Measurements from ENCODE around the gene HSPH1.
A peak's percentile ranks its signal among the peaks of the same experiment; 100 is the strongest.

HSPH1 gene

DNA sequence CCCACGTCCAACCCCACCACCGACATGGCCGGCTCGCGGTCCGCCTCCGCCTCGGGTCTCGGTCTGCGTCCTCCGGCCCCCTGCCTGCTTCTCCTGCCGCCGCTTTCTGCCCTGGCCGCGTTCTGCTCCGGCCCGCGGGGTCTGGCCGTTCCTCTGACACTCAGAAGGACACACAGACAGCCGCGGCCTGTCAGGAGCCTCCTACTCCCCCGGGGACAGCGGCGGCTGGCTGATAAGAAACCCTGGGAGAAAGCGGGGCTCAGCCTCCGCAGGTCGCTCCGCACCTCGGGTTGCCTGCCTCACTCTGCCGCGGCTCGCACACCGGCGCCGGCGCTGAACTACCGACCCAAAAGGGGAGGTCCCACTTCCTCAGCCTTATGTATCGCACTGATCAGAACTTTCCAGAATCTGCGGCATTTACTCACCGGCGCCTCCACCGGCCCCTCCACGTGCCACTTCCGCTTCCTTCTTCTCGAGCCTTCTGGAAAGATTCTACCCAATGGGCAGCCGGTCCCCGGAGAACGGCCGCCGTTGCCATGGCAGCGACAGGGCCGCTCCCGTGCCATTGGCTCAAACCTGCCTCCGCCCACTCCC lies at the start of gene HSPH1:
TSS of gene HSPH1 (minus strand) at position 348 of the 594 bp plus-strand sequence. CDS start at position 26, 322 bp downstream.
- peak; percentile 99 to 100 (median 100) for DNase-seq

DNA sequence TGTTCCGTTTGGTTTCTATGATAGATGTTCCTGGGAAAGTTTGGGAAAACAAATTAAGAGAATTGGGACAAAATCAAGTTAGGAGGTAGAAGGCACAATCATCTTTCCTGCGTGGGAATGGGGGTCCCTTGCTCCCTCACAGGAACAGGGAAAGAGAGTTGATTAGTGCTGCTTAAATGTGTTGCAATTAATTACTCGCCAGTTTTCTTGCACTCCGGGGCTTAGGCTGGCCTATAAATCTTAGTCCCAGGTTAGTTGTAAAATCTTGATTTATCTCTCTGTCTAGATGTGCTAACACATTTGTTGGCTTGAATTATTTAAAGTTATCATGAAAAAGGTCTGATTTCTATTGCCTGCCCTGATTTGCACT lies 48.1 kb upstream of the HSPH1 start:
- DNase-seq, result no peak

DNA sequence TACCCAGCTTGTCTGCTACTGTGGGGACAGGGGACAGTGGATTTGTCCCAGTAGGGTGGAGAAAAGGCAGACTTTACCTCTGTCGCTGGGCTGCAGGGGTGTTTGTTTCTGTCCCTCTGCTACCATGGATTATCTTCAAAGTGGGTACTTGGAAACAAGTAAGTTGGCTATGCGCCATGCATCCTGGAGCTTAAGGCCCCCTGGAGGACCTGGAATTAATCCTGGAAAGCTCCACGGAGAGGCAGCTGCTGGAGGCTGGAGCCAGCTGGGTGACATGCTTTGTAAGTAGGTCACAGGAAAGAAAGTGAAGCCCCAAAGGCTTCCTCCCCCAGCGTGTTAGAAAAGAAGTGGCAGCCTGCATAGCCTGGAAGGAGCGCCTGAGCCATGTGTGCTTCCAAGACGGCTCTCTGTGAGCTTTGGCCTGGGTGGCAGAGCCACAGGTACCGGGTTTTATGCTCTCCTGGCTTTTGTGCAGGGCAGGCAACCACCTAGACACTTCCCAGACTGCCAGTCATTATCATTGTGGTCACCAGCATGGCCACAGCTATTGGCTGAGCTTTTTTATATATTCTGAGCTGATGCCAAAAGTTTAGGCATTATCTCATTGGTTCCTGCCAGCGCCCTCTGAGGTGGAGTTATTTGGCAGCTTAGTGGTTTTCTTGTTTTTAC lies 47.6 kb upstream of the HSPH1 start:
- no peak for DNase-seq

DNA sequence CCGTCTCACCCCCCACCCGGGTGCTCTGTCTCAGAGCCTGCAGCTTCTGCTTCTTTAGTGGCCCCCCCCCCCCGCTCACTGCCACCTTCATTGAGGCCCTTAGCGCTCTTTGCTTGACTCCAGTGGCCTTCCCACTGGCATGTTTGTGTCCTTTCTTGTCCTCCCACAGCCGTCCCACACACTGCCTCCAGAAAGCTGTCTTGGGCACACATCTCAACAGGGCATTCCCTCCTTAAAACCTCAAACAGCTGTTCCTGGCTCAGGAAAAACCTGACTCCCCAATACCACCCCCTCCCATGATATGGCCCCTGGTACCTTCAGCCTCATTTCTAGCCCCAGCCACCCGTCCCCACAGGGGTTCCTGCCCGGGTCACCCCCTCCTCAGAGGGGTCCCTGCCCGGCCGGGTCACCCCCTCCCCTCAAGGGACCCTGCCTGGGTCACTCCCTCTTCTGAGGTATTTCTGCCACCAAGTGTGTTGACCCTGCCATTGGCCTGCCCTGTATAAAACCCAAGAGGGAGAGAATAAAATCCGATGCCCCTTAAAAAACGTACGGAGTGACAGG lies 46.9 kb upstream of the HSPH1 start:
- DNase-seq, result no peak

DNA sequence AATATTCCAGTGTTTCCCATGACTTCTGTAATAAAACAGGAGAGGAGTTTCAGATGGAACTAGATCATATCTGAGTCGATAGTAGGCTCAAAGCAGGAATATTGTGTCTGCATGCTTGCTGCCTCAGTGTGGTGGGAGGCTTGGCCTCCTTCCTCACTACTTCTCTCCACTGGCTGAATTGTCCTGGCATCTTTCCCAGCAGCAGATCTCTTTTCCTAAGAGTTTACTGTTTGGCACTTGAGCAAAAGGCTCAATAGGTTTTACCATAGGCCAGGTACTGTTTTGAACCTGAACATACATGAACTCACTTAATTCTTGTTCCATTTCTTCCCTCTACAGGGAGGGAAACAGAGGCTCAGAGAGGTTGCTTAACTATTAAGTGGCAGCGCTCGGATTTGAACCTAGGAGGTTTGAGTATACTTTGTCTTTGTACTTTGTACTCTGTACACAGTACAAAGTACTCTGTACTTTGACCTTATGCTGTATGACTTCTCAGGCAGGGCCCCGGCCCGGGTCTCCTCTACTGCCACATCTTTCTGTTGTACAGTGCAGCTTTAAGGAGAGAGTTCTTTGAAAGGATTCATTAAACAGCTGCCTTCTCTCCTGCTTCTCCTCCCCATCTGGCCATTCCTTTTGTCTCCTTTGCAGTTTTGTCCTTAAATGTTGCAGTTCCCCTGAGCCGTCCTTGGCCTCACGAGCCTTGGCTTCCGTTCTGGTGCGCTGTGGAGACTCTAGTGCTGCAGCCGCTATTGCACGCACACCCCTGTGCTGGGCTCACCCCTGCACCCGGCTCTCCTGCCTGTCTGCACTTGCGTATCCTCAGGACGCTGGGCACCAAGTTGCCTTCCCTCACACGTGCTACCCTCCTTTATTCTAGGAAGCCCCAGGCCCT lies 46.2 kb upstream of the HSPH1 start:
- DNase-seq, result no peak

DNA sequence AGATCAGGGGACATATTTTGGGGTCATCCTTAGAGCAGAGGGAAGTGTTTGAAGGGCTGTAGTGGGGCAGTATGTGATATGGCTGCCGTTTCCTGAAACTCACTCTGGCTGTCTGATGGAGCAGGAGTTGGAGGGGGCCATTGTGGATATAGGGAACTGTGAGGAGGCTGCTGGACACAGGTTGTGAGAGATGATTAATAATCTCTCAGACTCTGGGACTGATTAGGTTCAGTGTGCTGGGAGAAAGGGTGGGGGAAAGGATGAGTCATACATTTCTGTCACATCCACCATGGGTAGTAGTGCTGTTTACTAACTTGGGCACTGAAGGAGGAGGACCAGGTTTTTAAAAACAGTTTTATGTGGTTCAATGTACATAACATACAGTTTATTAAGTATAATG lies 42.9 kb upstream of the HSPH1 start:
- no peak for DNase-seq

DNA sequence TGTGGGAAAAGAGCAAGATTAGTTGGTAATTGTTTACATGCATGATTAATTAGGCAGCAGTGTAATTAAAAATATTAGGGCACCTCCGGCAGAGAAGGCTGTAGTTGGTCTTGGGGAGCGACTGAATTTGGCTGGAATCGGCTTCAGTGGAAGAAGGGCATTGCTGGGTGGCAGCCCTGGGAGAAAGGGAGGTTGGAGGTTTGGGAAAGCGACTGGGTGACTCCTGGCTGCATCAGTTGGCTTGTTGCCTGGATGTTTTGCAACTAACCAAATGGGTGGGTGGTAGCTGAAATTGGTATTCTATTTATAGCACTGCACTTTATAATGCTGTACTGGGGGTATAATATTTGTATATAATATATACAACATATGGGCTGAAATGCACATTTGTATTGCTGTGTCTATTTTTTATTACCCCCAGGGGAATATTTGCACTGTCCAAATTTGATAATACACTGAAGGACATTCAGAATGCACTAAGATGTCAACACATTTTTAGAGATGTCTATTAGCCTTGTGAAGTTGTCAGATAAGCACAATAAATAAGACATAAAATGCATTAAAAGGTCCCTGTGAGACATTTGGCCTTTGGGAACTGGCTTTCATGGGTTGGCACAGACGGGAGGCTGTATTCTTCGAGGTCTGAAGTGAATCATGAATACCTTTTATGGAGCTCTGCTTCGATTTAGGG lies 39.8 kb upstream of the HSPH1 start:
- DNase-seq, result no peak

DNA sequence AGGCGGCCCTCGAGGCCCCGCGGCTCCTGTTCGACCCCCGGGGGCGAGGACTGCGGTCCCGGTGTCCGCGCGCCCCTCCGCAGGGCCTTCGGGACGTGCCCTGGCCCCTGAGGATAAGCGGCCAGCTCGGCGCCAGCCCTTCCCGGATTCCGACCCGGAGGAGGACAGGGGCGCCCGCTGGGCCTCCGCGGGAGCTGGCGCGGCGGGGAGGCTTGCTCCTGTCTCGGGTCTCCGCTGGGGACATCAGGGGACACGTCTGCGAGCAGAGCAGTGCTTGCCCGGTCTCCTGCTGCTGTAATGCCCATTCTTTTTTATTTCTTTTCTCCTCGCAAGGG lies 38.9 kb upstream of the HSPH1 start:
- peak in 4 of 6 experiments; percentile 35 to 76 (median 57) for DNase-seq

DNA sequence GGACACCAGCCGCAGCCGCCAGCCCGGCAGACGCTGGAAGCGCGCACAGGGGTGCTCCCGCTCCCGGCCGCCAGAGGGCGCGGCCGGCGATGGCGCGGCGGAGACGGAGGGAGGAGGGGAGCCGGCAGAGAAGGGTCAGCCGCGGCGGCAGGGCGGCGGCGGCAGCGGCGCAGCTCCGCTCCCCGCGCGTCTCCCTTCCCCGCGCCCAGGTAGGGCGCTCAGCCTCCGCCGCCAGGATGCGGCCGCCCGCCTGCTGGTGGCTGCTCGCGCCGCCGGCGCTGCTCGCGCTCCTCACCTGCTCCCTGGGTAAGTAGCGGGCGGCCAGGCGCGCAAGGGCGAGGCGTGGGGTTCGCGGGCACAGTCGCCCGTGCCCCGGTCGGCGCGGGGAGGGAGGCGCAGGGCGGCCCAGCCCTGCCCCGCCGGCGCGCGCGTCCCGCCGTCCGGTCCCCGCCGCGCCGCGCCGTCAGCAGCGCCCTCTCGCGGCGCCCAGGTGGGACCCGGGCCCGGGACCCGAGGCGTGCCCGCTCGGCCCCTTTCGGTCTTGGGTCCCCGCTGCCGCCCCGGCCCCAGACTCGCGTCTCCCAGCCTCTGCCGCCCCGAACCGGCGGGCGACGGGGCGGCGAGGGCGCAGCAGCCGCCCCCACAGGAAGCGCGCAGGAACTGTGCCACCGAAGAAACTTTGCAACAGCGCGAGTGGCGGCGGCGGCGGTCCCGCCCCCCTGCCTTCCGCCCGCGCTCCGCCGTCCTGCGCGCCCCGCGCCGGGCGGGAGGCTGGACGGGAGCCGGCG lies 38.3 kb upstream of the HSPH1 start, which contains the start of gene B3GLCT:
TSS of gene B3GLCT (plus strand) at position 127 of the 788 bp plus-strand sequence. CDS start at position 237, 110 bp downstream.
- DNase-seq, result peak; percentile 60 to 90 (median 78)

DNA sequence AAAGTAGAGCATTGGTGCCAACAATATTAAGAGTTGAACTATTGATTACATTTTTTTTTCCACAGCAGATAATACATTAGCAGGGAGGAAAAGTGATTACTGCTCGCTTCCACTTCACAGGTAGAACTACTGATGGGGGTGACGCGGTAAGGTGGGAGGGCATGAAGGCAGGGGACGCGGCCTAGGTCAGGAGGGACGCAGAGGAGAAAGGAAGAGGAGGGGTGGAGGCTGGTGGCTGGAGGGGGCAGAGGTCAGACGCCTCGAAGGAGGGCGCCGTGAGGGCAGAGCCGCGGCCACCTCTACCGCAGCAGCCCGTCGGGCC lies 37.8 kb upstream of the HSPH1 start:
- DNase-seq, result peak in 1 of 6 experiments; percentile 69

DNA sequence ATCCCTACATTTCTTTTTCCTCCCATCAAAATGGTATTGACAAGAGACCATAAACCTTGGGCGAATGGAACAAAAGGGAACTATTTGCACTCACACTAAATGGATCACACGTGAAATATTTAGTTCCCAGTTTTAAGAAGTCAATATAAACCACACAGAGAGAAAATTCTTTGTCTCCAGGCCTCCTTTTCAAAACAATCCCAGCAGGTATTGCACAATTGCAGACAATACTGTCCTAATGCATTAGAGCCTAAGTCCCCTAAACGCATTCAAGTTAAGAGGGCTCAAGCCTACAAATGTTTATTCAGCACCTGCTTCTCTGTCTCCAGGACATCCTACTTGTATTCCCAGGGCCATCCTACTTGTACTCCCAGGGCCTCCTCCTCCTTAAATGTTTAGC lies 36.8 kb upstream of the HSPH1 start:
- DNase-seq, result no peak

DNA sequence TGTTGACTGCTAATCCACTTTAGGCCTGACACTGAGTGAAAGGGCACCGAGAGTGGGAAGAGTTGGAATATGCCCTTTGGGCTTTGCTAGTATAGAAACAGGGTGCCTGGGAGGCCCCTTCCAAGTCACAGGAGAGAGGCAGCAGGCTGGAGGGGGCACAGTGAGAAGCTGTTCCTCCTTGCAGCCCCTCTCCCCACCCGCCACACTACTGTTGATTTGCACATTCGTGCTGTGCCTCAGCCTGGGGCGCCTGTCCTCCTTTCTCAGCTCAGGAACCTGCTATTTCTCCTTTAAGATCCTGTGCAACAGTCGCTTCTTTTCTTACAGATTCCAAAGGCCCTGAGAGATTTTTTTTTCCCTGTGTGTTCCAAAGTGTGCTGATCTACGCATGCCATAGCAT lies 35.3 kb upstream of the HSPH1 start:
- DNase-seq, result no peak

DNA sequence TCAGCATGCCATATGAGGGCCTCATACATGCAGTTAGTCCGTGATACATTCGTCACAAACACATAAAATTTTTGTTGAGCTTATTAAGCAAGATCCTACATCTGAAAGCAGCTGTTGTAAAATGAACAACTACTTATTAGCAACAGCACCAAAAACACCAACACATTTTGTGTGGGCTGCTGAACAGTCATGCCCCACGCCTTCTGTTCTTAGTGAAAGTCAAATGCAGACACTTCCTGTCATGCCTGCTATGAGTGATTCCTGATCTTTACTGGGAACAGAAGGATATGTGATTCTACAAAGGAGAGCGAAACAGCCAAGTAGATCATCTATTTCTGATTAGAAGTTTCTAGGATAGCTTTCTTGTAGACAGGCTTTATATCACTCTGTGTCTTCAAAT lies 33.9 kb upstream of the HSPH1 start:
- no peak for DNase-seq

DNA sequence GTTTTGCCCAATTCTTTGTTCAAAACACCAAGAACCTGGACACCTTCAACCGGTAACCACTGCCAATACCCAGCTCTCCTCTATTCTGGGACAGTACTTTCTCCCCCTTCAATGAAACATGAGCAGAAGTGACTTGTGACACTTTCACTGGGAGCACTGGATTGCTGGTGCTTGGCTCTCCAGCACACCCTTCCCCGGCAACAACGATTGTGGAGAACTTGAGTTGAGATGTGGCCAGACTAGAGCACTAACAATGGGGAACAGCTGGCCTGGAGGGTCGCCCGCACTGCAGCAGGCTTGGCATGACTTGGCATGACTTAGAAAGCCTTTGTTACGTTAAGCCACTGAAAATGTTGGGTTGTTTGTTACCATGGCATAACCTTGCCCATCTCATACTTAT lies 30.6 kb upstream of the HSPH1 start:
- DNase-seq, result no peak

DNA sequence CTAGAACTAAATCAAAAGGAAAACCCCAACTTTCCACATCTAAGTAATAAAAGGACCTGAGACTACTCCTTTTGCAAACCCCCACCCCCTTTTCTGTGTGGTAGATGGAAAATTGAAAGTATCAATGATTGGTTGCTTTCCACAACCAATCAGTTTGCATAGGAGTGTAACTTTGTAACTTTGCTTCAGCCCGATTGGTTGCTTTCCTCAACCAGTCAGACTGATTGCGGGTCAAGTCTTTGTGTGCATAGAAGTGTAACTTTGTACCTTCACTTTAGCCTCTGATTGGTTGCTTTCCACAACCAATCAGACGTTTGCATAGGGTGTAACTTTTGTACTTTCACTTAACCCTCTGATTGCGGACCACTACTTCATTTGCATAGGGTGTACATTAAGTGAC lies 30.0 kb upstream of the HSPH1 start:
- DNase-seq, result no peak

DNA sequence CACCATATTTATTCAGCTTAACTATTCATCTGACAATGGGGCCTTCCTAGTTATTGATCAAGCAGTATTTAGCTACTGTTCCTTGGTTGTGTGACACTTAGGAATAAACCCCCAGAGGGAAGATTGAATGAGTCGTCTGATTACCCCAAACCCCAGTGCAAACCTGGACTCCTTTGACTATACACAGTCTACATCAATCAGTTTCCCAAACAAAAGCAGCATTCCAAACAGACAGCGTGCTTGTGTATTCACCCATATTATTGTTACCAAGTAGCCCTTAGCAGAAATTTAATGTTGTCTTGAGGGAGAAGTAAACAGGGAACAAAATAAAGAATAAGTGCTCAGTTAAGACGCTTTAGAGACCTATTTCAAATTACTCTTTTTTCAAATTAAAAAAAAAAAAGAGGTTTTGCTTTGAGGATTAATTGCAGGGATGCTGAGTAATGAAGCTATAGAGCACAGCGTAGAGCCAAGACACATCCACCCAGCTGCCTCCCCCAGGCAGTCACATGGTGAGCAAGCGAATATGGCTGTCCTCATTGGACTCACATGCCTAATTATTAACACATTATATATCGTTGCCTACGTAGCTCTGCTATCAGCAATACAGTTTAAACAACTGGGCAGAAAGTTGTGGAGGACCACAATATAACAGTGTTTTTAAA lies 23.4 kb upstream of the HSPH1 start:
- DNase-seq, result no peak

DNA sequence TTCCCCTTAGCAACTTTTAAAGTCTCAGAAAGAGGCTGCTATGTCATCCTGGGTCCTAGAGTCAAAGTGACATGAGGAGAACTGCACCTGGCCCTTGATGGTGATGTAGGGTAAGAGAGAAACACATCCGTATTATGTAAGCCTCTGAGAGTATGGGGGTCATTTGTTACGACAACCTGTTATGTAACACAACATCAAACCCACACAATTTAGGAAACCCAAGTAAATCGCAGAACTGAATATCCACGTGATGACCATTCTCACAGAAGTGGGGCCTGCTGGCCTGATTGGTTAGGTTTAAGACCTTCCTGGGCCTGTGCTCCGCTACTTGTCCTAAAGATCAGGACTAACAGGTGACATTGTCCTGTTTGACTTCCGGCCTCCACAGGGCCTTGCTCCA lies 22.7 kb upstream of the HSPH1 start:
- no peak for DNase-seq

DNA sequence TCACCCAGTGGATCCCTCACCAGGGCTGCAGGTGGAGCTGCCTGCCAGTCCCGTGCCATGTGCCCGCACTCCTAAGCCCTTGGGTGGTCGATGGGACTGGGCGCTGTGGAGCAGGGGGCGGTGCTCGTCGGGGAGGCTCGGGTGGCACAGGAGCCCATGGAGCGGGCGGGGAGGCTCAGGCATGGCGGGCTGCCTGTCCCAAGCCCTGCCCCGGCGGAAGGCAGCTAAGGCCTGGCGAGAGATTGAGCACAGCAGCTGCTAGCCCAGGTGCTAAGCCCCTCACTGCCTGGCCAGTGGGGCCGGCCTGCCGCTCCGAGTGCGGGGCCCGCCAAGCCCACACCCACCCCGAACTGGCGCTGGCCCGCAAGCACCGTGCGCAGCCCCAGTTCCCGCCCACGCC lies 21.3 kb upstream of the HSPH1 start:
- no peak for DNase-seq

DNA sequence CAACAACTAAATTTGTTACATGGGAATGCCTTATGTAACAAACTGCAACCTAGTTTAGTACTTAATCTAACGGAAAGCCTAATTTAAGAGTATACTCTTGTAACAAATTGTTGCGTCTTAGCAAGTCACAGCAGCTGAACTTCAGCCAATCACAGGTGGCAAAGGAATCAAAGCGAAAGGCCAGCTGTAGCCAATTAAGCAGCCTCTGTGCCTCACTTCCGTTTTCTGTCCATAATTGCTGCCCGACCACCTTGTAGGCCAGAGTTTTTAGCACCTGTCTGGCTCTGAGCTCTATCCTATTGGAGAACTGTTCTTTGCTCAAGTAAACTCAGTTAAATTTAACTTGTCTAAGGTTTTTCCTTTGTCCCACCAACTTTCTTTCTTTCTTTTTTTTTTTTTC lies 18.1 kb upstream of the HSPH1 start:
- no peak for DNase-seq

DNA sequence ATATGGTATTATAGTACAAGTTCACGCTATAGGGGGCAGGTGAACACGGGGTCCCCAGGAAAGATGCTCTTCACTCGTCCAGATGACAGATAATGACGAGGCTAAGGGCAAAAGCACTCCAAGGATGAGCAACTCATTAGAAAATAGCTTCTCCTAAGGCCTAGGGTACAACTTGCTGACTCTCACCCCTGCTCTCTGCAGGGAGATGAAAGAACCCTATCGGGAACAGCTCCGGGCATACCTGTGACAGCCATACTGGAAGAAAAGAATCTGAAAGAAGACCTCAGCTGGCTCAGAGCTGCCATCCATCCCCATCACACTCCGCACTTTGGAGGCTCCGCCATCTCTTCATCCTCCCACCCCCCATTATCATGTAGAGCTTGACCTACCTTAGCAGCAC lies 17.5 kb upstream of the HSPH1 start:
- no peak for DNase-seq

DNA sequence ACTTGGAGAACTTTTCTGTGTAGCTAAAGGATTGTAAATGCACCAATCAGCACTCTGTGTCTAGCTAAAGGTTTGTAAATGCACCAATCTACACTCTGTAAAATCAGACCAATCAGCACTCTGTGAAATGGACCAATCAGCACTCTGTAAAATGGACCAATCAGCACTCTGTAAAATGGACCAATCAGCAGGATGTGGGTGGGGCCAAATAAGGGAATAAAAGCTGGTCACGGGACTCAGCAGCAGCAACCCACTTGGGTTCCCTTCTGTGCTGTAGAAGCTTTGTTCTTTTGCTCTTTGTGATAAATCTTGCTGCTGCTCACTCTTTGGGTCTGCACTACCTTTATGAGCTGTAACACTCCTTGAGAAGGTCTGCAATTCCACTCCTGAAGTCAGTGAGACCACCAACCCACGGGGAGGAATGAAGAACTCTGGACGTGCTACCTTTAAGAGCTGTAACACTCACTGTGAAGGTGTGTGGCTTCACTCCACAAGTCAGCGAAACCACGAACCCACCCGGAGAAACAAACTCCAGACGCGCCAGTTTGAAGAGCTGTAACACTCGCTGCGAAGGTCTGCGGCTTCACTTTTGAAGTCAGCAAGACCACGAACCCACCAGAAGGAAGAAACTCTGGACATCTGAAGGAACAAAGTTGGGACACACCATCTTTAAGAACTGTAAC lies 16.2 kb upstream of the HSPH1 start:
- DNase-seq, result peak in 2 of 6 experiments; percentile 5 to 17

Measured in stimulated activated naive CD4-positive, alpha-beta T cell (primary cell).